Cardiac septum (tissue), 1 donor: Measurements from ENCODE around the gene ANKRD39. TPM values are rescaled to one million over a fixed set of nuclear protein-coding genes. Genes with fewer than 3 reads are reported as not detected.
"Not testable (repeated sequence)": the region's sequence is repeated elsewhere in the genome, so short reads cannot be mapped to it uniquely, and the experiment has no call there.

Experiments
- DNase-seq: peaks from one replicate; pipeline ENCODE4 v3.0.0-alpha.2; 2020; ENCODE audit warnings: low spot score
- intact Hi-C: fragments of 100-400 bp; cut with DNase I; formaldehyde crosslinking; loops from one replicate; pipeline ENCODE4 v1.14.0; 2022
- total RNA-seq: library from RNA; stranded (reverse); fragmentation: NEBNext Ultra II Directional; extraction: Animal tissue kit (Norgen Biotek cat#: 25700); gene quantifications from one replicate; pipeline ENCODE4 v1.2.1, GENCODE V29; 2021
- donor health status: DM: no; HTN: no; CAD: no.

Gene ANKRD39
- total RNA-seq, 1 donor from 2014 or later: 15.2 TPM

DNA sequence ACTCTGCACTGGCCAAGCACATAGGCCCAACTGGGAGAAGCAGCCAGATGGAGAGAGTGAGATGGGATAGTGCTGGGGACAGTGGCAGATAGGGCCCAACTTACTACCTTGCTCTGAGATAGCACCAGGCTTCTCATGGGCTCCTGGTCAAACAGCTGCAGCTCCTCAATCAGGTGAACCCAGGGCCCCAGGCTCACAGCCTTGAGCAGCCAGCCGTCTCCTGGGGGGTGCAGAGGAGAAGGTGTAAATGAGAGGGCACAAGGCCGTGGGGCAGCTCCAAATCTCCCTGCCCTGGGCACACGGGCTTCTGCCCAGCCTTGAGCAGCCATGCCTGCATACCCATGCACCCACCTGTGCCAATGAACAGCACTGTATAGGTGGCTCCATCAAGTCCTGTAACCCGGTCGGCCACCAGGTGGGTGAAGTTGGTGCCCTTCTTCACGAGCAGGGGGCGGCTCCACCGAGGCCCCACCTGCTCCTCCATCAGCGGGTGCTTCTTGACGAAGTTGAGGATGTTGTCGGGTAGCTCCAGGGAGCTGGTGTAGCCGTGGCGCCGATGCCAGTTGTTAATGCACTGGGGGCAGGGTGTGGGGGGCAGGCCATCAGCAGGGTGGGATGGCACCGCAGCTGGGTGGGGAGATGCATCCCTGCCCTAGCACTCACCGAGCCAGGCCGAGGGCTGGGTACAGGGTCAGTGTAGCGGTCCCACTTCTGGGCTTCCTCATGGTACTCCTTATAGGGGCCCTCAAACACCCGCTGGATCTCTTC, 5.9 kb upstream of the ANKRD39 start:
- DNase-seq: no peak
- intact Hi-C loops: no loop called here

DNA sequence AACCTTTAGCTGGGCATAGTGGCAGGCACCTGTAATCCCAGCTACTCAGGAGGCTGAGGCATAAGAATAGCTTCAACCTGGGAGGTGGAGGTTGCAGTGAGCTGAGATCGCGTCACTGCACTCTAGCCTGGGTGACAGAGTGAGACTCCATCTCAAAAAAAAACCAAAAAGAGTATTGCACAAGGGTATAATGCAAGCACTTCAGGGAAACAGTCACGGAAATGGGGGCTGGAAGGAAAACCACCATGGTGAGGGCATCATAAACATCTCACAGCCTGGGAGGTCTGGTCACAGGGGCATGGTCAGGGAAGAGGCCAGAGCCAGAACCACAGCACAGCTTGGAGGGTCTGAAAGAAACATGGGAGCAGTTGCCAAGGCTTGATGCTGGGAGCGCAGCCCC, 5.2 kb upstream of the ANKRD39 start:
- intact Hi-C loops, DNase-seq: not testable (repeated sequence)

DNA sequence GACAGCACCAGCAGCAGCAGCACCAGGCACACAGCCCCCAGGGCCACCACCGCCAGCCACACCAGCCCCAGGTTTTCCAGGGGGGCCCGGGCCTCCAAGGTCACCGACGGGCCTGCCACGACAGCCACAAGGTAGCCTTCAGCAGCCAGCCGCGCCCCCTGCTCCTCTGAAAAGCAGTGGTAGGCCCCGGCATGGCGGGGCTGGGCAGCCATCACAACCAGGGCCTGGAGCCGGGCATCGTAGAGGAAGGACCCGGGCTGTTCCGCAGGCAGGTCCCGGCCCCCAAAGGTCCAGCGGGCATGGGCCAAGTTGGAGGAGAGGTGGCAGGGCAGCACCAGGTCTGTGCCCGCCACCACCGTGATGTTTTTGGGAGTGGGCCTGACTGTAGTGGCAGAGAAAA, 3.3 kb upstream of the ANKRD39 start:
- intact Hi-C loops: no loop called here
- no peak for DNase-seq

DNA sequence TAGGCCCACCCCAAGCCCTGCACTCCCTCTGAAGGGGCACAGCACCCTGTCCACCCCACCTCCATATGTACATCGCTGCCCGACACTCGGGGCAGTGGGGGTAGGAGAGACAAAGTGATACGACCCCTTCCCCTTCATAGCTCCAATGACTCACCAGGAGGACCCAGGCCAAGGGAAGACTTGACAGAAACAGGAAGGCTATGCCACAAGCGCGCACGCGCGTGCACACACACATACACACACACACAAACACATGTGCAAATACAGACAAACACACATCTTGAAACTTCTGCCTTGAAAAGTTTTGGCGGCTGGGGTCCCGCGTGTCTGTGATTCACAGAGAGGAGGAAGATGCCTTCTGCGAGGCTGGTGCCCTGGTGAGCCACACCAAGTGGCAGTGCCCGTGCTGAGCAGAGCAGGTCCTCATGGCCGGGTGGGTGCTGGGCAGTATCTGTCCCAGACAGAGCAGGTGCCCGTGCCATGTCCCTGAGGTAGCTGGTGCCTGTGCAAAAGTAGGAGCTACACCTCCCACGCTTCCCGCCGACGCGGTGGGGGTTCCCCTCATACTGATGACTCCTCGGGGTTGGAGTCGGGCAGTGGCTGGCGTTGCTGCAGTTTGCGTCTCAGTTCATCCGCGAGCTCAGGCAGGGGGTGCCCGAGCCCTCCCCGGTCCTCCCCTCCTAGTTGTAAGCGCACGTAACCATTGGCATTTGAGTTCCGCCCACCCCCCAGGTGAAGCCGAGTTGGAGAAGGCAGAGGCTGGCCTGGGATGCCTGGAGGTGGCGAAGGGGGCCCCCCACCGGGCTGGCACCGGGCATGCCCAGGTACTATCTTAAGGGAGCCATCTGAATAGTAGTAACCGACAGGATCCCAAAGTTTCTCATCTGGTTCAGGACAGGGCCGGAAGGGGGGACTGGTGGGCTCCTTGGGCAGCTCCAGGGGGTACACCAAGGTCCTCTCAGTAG, 2.5 kb upstream of the ANKRD39 start:
- DNase-seq: no peak
- intact Hi-C loops: no loop called here

DNA sequence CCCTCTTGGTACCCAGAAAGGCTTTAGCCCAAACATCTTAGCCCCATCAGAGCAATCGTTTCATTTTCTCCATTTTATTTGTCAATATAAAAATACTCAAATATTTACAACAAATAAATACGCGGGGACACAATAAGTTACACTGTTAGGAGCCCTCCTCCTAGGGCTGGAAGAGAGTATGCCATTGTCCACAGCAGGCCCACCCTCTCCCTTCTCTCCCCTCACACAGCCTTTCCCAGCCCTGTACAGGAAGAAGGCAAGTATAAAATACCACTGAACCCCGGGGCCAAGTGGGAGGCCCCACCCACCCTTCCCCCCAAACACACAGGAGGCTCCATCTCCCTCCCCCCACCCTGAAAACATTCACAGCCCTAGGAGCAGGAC, 1.9 kb upstream of the ANKRD39 start:
- intact Hi-C loops: loop anchor here (5.0 kb wide), 1 partner anchor 97 kb away; the partner anchor contains the start of gene CNNM4
- DNase-seq: no peak

DNA sequence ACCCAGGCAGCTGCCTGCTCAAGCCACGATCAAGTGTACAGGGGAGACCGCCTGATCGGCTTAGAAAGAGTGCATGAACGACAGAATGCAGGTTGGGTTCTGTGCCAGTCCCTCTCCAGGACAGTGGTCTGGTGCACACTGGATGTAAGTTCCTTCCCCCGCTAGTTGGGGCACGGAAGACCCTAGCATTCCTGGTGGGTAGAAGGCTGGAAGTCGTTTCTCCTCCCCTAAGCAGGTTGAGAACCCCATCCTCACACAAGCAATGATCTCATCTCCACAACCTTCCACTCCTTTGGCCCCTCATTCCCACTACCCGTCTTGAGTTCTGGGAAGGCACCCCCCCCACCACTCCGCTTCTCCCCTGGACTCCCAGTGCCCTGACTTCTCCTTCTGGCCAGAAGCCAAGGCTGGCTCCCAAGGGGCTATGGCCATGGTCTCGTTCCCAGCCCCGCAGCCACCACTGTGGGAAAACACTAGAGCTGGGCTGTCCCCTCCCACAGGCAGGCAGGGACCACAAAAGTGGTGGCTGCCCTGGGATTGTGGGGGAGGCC, 1.4 kb upstream of the ANKRD39 start:
- intact Hi-C loops: loop anchor here (5.0 kb wide), 1 partner anchor 97 kb away; the partner anchor contains the start of gene CNNM4
- no peak for DNase-seq

DNA sequence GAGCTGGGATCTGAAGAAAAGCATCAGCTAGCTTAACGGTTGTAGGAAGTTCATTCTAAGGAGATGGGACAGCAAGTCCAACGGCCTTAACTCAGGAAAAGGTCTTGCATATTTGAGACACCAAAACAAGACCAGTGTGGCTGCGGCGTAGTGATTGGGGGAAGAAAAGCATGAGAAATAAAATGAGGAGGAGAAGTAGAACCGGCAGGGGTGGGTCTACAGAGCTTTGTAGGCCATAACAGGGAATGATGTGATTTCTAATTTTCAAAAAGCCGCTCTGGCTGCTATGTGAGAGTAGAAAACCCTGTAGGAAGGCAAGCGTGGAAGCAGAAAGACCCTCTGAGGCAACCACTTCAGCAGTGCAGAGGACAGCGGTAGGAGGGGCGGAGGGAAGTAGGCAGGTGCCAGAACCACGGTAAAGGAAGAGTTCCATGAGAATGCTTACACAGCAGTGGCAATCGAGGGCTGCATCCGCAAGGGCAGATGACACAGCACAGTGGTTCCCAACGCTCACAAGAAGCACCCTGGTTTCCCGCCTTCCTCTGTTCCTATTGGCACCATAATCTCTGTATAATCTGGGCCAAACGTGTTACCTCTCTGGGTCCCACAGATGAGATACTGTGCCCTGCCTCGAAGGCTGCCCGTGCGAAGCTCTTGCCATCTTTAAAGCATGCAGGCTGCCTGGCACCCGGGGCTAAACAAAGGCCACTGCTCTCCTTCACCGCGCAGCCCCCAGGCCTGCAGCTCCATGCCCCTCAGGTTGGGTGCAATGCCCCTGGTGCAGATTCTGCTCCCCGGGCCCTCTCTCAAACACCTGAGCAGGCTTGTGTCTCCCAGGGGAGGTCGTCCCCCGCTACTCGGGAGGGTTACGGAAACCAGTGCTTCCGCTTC, 795 bp downstream of the ANKRD39 start:
- no peak for DNase-seq
- intact Hi-C loops: loop anchor here (2.0 to 5.0 kb wide), 2 partner anchors 38 to 95 kb away; partner anchors contain the start of gene CNNM4

DNA sequence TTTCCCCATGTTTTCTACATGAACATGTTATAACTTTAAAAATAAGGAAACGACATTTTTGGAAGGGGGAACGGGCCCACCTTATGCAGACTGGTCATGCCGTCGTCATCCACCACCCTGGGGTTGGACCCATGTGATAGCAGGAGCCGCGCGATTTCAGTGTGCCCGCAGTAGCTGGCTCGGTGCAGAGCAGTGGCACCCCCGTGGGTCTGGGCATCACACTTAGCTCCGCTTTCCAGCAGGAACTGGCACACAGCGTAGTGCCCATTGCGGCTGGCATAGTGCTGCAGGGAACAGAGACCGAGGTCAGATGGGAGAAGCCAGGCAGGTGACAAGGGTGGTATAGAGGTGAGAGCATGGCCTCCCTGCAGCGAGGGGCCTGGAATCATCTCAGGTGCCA, 4.5 kb downstream of the ANKRD39 start:
- intact Hi-C loops: no loop called here
- no peak for DNase-seq

DNA sequence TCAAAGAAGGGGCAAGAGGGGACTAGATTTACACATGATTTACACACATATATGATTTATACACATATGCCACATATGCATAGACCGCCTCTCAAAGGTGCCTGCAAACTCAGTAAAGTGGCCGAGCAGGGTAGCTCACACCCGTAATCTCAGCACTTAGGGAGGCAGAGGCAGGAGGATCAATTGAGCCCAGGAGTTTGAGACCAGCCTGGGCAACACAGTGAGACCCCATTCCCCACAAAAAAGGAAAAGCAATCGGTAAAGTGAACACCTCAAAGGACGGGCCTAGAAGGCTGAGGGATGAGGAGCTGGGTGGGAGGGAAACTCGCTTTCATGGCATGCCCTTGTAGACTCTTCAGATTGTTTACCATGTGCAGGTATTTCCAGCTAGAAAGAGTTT, 5.1 kb downstream of the ANKRD39 start:
- DNase-seq: no peak
- intact Hi-C loops: no loop called here

DNA sequence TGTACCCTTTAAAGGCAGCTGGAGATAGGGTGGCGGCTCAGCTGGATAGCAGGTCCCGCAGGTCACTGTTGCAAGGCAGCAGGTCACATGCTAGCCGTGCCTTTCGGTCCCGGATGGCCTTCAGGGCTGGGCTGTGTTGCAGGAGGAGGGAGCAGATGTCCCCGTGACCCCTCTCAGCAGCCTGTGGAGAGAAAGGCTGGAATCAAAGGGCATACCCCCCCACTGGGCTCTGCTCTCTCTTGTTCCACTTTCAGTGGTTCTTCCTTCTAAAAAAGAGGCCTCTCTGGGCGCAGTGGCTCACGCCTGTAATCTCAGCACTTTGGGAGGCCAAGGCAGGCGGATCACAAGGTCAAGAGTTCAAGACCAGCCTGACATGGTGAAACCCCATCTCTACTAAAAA, 9.6 kb downstream of the ANKRD39 start:
- no peak for DNase-seq
- intact Hi-C loops: no loop called here

DNA sequence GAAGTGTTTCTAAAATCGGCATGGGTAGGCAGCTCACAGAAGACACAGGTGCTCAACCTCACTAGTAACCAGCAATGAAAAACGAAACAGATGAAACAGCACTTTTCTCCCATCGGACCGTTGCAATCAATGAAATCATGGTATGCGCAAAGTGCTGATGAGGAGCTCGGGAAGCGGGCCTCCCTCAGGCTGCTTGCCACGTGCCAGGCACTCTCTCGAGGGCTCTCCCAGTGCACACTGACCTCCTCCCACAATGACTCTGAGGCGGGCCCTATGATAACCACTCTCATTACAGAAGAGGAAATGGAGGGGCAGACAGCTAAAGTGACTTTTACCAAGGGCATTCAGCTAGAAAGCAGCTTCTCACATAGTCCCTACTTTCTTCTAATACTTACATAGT, 10.2 kb downstream of the ANKRD39 start:
- intact Hi-C loops: no loop called here
- no peak for DNase-seq

DNA sequence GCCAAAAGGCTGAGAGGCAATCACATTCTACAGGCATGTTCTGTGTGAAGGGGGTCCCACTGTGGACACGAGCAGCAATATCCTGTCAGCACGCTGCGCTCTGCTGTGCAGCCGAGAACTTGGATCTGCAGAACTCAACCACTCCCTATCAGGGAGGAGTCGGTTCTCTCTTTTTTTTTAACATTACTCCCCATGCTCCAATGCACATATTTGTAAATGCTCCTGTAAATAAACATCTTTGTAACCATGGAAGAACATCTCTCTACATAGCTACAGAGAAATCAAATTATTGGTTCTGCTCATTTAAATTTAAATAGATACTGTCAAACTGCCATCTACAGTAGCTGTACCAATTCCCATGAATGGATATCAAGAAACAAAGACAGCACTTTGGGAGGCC, 11.0 kb downstream of the ANKRD39 start:
- intact Hi-C loops: no loop called here
- no peak for DNase-seq

DNA sequence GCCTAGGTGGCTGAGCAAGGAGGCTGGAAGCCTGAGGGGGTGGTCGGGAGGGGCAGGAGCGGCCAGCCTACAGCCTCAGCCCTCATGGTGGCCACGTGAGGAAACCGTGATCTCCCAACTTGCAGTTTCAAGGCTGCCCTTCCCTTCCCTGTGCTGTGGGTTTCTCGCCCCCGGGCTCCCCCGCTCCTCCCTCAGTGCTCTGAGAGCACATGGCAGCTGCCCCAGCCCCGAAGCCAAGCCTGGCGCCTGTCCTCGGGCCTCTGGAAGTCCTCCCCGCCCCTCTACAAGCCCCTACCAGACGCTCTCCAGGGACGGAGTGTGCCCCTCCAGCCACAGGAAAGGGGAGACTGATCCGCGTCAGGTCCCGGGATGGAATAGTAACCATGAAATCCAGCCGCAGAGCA, 13.4 kb downstream of the ANKRD39 start:
- intact Hi-C loops: no loop called here
- DNase-seq: no peak

DNA sequence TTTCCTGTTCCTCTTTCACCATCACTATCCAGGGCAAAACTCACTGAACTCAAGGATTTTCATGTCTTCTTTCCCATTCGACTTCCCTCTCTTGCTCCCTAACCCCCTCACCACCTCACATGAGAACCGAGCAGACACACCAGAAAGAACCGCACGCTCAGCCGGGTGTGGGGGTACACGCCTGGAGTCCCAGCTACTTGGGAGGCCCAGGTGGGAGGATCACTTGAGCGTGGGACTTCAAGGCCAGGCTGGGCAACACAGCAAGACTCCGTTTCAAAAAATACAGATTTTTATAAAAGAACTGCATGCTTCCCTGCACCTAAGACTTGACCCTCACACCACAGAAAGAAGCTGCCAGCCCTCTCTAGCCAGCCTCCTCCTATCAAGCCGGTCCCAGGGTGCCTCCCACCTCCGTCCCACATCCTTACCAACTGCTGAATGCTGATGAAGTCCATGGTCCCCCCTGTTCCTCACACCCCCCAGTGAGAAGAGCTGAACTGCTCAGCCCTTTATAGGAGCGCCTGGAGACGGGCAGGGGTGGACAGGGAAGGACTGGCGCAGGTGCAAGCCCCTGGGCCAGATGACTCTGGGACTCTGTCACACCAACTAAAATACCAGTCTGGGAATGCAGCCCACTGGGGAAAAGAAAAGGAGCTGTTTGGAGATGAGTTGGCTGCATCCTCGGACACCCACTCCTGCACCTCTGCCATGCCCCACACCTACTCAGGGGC, 14.1 kb downstream of the ANKRD39 start, which contains the start of gene ANKRD23:
ANKRD23 (minus strand) TSS at position 484 of the 731 bp plus-strand sequence; CDS start at position 455, 29 bp downstream.
- intact Hi-C loops: no loop called here
- DNase-seq: no peak

DNA sequence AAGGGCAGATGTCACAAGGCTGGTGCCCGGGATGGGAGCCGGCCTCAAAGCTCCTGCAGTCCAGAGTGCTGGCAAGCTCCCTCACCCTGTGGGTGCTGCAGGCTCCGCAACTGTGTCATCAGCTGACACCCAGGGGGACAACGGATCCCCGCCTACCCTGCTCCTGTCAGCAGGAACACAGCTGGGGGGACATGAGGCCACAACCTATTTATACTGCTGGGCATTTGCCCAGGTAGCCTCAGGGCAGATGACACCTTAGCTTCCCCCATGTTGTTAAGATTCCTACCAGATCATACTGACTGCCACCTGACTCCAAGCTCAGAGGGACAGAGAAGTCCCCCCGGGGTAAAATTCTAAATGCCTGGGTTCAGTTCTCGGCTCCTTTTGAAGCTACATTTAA, 15.2 kb downstream of the ANKRD39 start:
- intact Hi-C loops: no loop called here
- DNase-seq: peak; percentile 85

DNA sequence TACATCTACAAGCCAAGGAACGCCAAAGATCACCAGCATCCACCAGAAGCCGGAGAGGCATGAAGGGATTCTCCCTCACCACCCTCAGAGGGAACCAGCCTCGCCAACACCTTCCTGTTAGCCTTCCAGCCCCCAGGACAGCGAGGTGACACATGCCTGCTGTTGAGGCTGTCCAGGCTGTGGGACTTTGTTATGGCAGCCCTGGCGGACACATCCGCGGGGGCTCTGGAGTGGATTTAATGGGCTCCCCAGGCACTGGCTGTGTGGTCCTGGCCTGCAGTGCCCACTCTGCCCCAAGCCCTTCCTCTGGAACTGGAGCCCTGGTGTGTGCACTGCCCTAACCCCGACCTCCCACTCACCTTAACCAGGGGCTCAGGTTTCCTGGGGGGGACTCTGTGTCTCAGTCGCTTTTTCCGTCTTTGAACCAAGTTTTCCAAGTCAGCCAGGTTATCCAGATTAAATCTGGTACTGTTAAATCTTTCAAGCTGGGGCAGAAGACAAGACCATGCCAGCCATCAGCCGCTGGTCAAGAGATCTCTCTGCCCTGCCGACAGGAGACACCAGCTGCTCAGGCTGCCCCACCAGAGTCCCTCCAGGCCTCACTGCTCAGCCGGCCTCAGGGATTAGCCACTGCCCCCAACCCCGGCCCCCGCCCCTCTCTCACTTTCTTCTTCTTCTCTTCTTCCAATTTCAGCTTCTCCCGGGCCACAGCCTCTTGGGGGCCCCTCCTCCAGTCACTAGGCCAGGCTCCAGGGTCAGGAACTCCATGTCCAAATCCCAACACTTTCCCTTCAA, 15.9 kb downstream of the ANKRD39 start:
- intact Hi-C loops: no loop called here
- DNase-seq: no peak

DNA sequence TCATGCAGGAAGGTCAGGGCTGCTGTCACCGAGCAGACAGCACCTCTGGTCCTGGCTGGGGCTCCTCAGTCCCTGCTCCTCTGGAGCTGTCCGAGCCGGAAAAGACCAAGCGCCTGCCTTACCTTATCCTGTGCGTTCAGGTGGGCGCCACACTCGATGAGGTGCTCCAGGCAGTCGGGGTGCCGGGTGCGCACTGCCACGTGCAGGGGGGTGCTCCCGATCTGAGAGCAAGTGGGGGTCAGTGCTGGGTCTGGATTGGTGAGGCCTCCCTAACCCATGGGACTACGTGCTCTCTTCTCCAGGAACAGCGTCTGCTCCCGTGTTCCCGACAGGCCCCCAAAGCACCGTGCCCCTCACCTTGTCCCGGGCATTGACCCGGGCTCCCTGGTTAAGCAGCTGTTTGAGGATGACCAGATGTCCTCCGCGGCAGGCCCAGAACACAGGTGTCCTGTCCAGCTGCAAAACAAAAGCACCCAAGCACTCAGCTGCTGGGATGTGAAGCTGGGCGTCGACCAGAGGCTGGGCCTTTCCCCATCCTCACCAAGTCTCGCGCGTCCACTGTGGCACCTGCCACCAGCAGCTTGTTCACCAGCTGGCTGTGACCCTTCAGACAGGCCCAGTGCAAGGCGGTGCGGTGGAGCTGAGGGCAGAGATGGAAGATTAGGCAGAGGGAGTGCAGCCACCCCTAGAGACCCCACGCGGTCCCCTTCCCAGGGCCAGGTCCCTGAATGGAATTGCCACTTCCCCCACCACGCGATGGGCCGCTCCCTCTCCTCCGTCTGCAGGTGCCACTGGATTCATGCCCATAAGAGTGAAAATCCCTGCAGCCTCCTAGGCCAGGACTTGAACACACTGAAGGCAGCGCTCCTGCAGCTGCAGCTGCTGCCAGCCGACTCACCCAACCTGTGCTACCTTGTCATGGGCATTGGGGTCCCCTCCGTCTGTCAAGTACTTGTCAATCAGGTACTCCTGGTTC, 17.7 kb downstream of the ANKRD39 start:
- intact Hi-C loops: no loop called here
- DNase-seq: no peak
